GM12878 (cell line): ENCODE data around the gene LRP5. TPM values are rescaled to one million over a fixed set of nuclear protein-coding genes. Genes with fewer than 3 reads are reported as not detected.
A peak's percentile ranks its signal among the peaks of the same experiment; 100 is the strongest.

Source experiments
- ATF7 ChIP-seq: fragments of 450-650 bp; IDR thresholded peaks from 2 replicates; pipeline ENCODE4 v1.6.1; 2016; ENCODE audit warnings: low read depth, mild to moderate bottlenecking
- BCL11A ChIP-seq: IDR thresholded peaks from 2 replicates; pipeline ENCODE4 v1.6.1; 2011; ENCODE audit warnings: low read depth, low read length
- BCLAF1 ChIP-seq: fragments of 450-650 bp; IDR thresholded peaks from 2 replicates; pipeline ENCODE4 v1.6.1; 2017; ENCODE audit warnings: antibody characterized with exemption, mild to moderate bottlenecking, moderate library complexity
- BRCA1 ChIP-seq: IDR thresholded peaks from 2 replicates; pipeline ENCODE4 v1.6.1; 2011; ENCODE audit warnings: low read depth, low read length, improper control_type of control experiment
- CBX3 ChIP-seq: fragments of 200-600 bp; sonication (generic); IDR thresholded peaks from 2 replicates; pipeline ENCODE4 v1.6.1; 2016; ENCODE audit warnings: low read depth, borderline replicate concordance
- CEBPB ChIP-seq, 2 experiments: fragments of 150-350 bp in 1 of 2; IDR thresholded peaks; 2 replicates each; pipeline ENCODE4 v1.6.1; 2012 to 2014; ENCODE audit warnings: low read depth in 2 of 2, low read length in 2 of 2, borderline replicate concordance in 1 of 2, inconsistent platforms in 1 of 2
- EP300 ChIP-seq, 2 experiments: fragments of 150-350 bp in 1 of 2; IDR thresholded peaks; 2 replicates each; pipeline ENCODE4 v1.6.1; 2011 to 2012; ENCODE audit warnings: low read depth in 2 of 2, low read length in 2 of 2, borderline replicate concordance in 1 of 2, improper control_type of control experiment in 1 of 2, inconsistent platforms in 1 of 2; ENCODE audit not compliant: control insufficient read depth in 1 of 2
- ETV6 ChIP-seq, 2 experiments: fragments of 450-650 bp in 1 of 2; IDR thresholded peaks in 1 of 2; conservative IDR thresholded peaks in 1 of 2; 2 replicates each; pipeline ENCODE4 v1.6.1; 2014; ENCODE audit warnings: antibody characterized with exemption in 1 of 2, borderline replicate concordance in 1 of 2, low read depth in 1 of 2, mild to moderate bottlenecking in 1 of 2, moderate library complexity in 1 of 2
- GATAD2B ChIP-seq: fragments of 450-650 bp; conservative IDR thresholded peaks from 2 replicates; pipeline ENCODE4 v1.6.1; 2017; ENCODE audit warnings: low read depth, mild to moderate bottlenecking, moderate library complexity
- HDAC6 ChIP-seq: fragments of 200-600 bp; sonication (generic); IDR thresholded peaks from one replicate; pipeline ENCODE4 v1.8.0; 2017; ENCODE audit warnings: antibody characterized with exemption; ENCODE audit not compliant: unreplicated experiment
- KDM1A ChIP-seq: fragments of 200-600 bp; sonication (generic); IDR thresholded peaks from 2 replicates; pipeline ENCODE4 v1.6.1; 2016; ENCODE audit warnings: borderline replicate concordance
- NR2F1 ChIP-seq: fragments of 450-650 bp; conservative IDR thresholded peaks from 2 replicates; pipeline ENCODE4 v1.6.1; 2017; ENCODE audit warnings: mild to moderate bottlenecking
- POLR2A ChIP-seq: IDR thresholded peaks from 2 replicates; pipeline ENCODE4 v1.6.1; 2011; ENCODE audit warnings: low read depth, mild to moderate bottlenecking, low read length
- POLR2AphosphoS2 ChIP-seq: IDR thresholded peaks from 2 replicates; pipeline ENCODE4 v1.6.1; 2011; ENCODE audit warnings: low read depth, mild to moderate bottlenecking, low read length, improper control_type of control experiment, moderate library complexity
- RB1 ChIP-seq: fragments of 450-650 bp; formaldehyde crosslinking; IDR thresholded peaks from 2 replicates; pipeline ENCODE4 v1.6.1; 2017; ENCODE audit warnings: mild to moderate bottlenecking, borderline replicate concordance
- RCOR1 ChIP-seq: conservative IDR thresholded peaks from 2 replicates; pipeline ENCODE4 v1.6.1; 2012; ENCODE audit warnings: low read depth, low read length, improper control_type of control experiment
- RUNX3 ChIP-seq: IDR thresholded peaks from 2 replicates; pipeline ENCODE4 v1.6.1; 2012; ENCODE audit warnings: low read length, inconsistent platforms
- SIN3A ChIP-seq: IDR thresholded peaks from 2 replicates; pipeline ENCODE4 v1.6.1; 2012; ENCODE audit warnings: low read depth, low read length, improper control_type of control experiment
- SMARCA5 ChIP-seq: fragments of 450-650 bp; IDR thresholded peaks from 2 replicates; pipeline ENCODE4 v1.6.1; 2017; ENCODE audit warnings: mild to moderate bottlenecking
- SMC3 ChIP-seq: IDR thresholded peaks from 2 replicates; pipeline ENCODE4 v1.6.1; 2011; ENCODE audit warnings: low read length, improper control_type of control experiment, borderline replicate concordance
- TAF1 ChIP-seq: IDR thresholded peaks from 2 replicates; pipeline ENCODE4 v1.6.1; 2011; ENCODE audit warnings: mild to moderate bottlenecking, low read depth, low read length, borderline replicate concordance
- YY1 ChIP-seq: IDR thresholded peaks from 2 replicates; pipeline ENCODE4 v1.6.1; 2011; ENCODE audit warnings: low read depth, mild to moderate bottlenecking, low read length
- ZBED1 ChIP-seq: IDR thresholded peaks from 2 replicates; pipeline ENCODE4 v1.6.1; 2016; ENCODE audit warnings: borderline replicate concordance
- ZNF24 ChIP-seq: fragments of 450-650 bp; IDR thresholded peaks from 2 replicates; pipeline ENCODE4 v1.6.1; 2017; ENCODE audit warnings: antibody characterized with exemption, mild to moderate bottlenecking
- ZNF384 ChIP-seq: IDR thresholded peaks from 2 replicates; pipeline ENCODE4 v1.6.1; 2012; ENCODE audit warnings: low read depth, mild to moderate bottlenecking, low read length, improper control_type of control experiment, borderline replicate concordance
- ZZZ3 ChIP-seq: IDR thresholded peaks from 2 replicates; pipeline ENCODE4 v1.6.1; 2011; ENCODE audit warnings: low read depth; ENCODE audit not compliant: control insufficient read depth, insufficient read length
- polyA plus RNA-seq, 11 experiments: library from polyadenylated mRNA; depleted of rRNA in 4 of 11; unstranded in 6 of 11; stranded (reverse) in 5 of 11; fragments of >200 nt; fragmentation: Nextera tagmentation in 4 of 11; fragmentation: Illumina TruSeq in 1 of 11; extraction: Ambion mirVana in 4 of 11; extraction: Trizol in 1 of 11; gene quantifications; 1 replicate in 1 of 11; 2 replicates in 10 of 11; pipeline versions ENCODE4 v1.2.1 to v1.2.3, GENCODE V29; 2011 to 2016; ENCODE audit warnings: inconsistent platforms in 2 of 11, missing spikeins in 2 of 11, low read depth in 1 of 11
- total RNA-seq, 4 experiments: library from RNA; depleted of rRNA in 3 of 4; stranded (reverse); fragments of >200 nt in 3 of 4; fragmentation: Illumina TruSeq in 1 of 4; extraction: Trizol in 1 of 4; gene quantifications; 2 replicates each; pipeline versions ENCODE4 v1.2.1 to v1.2.3, GENCODE V29; 2013 to 2021
- TF ChIP-seq, protein P1 (sequence below): IDR thresholded peaks from 2 replicates; pipeline ENCODE4 v1.6.1; 2011; ENCODE audit warnings: borderline replicate concordance, low read depth, mild to moderate bottlenecking, moderate library complexity, low read length; ENCODE audit not compliant: insufficient read depth, poor library complexity, severe bottlenecking

Gene LRP5
- total and polyA plus RNA-seq, 10 of the 15 experiments (the other 5 are each of a cell fraction or from before 2014, with no cell fraction given), result 0.37 to 34.0 (median 6.6) TPM

DNA sequence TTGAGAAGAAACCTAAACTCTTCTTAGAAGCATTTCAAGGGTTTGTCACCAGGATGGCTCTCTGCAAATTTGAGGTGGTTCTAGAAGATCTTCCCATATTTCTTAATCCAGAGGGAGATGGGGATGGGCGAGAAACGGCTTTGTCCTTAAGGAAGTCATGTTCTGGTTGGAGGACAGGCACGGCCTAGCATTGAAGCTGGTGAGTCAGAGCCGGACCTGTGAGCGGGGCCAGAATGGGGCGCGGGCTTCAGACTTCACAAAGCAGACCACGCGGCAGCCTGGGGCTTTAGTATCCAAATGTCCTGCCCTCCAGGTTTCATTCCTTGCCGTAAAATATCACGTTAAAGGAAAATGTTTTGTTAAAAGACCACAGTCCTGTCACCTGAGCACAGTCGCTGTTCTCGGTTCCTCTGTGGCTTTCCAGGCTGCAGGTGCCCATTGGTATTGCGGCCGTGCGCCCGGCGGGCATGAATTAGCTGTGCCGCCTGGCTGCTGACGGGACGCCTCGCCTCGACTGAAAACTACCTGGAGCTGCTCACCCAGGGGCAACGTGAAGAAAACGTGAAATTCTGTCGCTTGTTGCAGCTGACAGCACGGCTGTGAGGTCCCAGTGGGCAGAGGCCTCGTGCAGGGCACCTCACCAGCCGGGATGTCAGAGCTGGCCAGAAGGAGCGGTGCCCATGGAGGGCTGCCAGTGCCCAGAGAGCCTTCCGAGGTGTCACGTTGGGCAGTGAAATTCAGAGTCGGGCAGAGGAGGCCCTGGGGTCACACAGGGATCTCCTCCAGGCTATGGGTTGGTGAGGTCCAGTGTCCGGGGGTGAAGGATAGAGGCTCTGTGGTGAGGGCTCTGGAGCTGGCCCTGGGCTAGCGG is 59.0 kb downstream of the LRP5 start (continued):
- TF ChIP-seq POLR2AphosphoS2 (no peak), SMC3 (no peak), ZNF384 (no peak), RCOR1 (peak; percentile 8; the same call in 1 of the 2 replicates), HDAC6 (no peak), RUNX3 (peak; percentile 76), POLR2A (no peak), KDM1A (no peak), SMARCA5 (peak; percentile 38; the same call in 1 of the 2 replicates), EP300 (IDR thresholded peaks at IDR 0.05; ENCODE audit: borderline replicate concordance in 1 of 2, control insufficient read depth in 1 of 2, low read depth in 2 of 2, low read length in 2 of 2) (0 out of 4 replicates have a peak, but pooled peaks of 1 of the 2 experiments have one; percentile 42), BCL11A (peak; percentile 49; the same call in 1 of the 2 replicates), ZBED1 (no peak), BRCA1 (no peak), ETV6 (conservative IDR thresholded peaks at IDR 0.05 in 1 of 2, IDR thresholded peaks at IDR 0.05 in 1 of 2; ENCODE audit: borderline replicate concordance in 1 of 2, low read depth in 1 of 2) (no peak), TAF1 (no peak), SIN3A (no peak), CEBPB (IDR thresholded peaks at IDR 0.05; ENCODE audit: borderline replicate concordance in 1 of 2, low read depth in 2 of 2, low read length in 2 of 2) (no peak), CBX3 (no peak), RB1 (no peak), YY1 (no peak), ZZZ3 (no peak), BCLAF1 (no peak), ATF7 (no peak), GATAD2B (peak; percentile 80), ZNF24 (no peak), NR2F1 (no peak)
- TF ChIP-seq, protein P1, sequence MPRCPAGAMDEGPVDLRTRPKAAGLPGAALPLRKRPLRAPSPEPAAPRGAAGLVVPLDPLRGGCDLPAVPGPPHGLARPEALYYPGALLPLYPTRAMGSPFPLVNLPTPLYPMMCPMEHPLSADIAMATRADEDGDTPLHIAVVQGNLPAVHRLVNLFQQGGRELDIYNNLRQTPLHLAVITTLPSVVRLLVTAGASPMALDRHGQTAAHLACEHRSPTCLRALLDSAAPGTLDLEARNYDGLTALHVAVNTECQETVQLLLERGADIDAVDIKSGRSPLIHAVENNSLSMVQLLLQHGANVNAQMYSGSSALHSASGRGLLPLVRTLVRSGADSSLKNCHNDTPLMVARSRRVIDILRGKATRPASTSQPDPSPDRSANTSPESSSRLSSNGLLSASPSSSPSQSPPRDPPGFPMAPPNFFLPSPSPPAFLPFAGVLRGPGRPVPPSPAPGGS, result no peak
